Heart right ventricle (tissue), 16 donors: ENCODE data around the gene TRPM3. TPM values are rescaled to one million over a fixed set of nuclear protein-coding genes. Genes with fewer than 3 reads are reported as not detected.

Source experiments
- ATAC-seq, 8 donors: fragments of 200-7000 bp; cut with Tn5 transposase; one replicate each; pipeline ENCODE4 v1.9.1; 2020; ENCODE audit warnings: mild to moderate bottlenecking in 8 of 8, moderate library complexity in 8 of 8, moderate number of reproducible peaks in 1 of 8
- DNase-seq, 2 donors: peaks; one replicate each; pipeline ENCODE4 v3.0.0-alpha.2; 2020
- H3K27ac ChIP-seq, 10 donors: fragments of 200-600 bp; sonication (generic) in 2 of 10; one replicate each; pipeline versions ENCODE4 v1.5.0 to v1.8.0; 2020 to 2022; ENCODE audit warnings: mild to moderate bottlenecking in 3 of 10
- H3K27me3 ChIP-seq, 7 donors: fragments of 200-600 bp; one replicate each; pipeline ENCODE4 v1.8.0; 2021 to 2022; ENCODE audit warnings: mild to moderate bottlenecking in 2 of 7
- H3K36me3 ChIP-seq, 9 donors: fragments of 200-600 bp; sonication (generic) in 1 of 9; one replicate each; pipeline versions ENCODE4 v1.5.0 to v1.8.0; 2020 to 2022; ENCODE audit warnings: mild to moderate bottlenecking in 2 of 9
- H3K4me1 ChIP-seq, 9 donors: fragments of 200-600 bp; sonication (generic) in 1 of 9; one replicate each; pipeline versions ENCODE4 v1.5.0 to v1.8.0; 2020 to 2022; ENCODE audit warnings: mild to moderate bottlenecking in 4 of 9
- H3K4me3 ChIP-seq, 10 donors: fragments of 200-600 bp; sonication (generic) in 2 of 10; one replicate each; pipeline versions ENCODE4 v1.5.0 to v1.8.0; 2020 to 2022; ENCODE audit warnings: mild to moderate bottlenecking in 7 of 10, moderate library complexity in 2 of 10
- H3K9me3 ChIP-seq, 11 donors: fragments of 200-600 bp in 10 of 11; sonication (generic) in 2 of 11; one replicate each; pipeline versions ENCODE4 v1.5.0 to v1.8.0; 2013 to 2022; ENCODE audit warnings: mild to moderate bottlenecking in 2 of 11, control low read depth in 1 of 11, moderate library complexity in 1 of 11
- WGBS, 2 donors: extraction: QIAGEN DNeasy Blood & Tissue Kit; methylation state at CpG; one replicate each; pipeline ENCODE4 v1.1.7; 2013; ENCODE audit warnings: inconsistent platforms in 1 of 2; 5-methylcytosine and 5-hydroxymethylcytosine counted together
- intact Hi-C, 10 donors: fragments of 100-400 bp; cut with DNase I; formaldehyde crosslinking; loops; one replicate each; pipeline versions ENCODE4 v1.11.1 to v1.14.2; 2022
- polyA plus RNA-seq, 2 donors: library from polyadenylated mRNA; stranded (reverse); fragments of 200-250 nt; gene quantifications; one replicate each; pipeline ENCODE4 v1.2.3, GENCODE V29; 2013
- total RNA-seq, 10 donors: library from RNA; stranded (reverse); fragmentation: NEBNext Ultra II Directional in 3 of 10; extraction: Animal tissue kit (Norgen Biotek cat#: 25700) in 3 of 10; gene quantifications; one replicate each; pipeline versions ENCODE4 v1.2.1 to v1.2.4, GENCODE V29; 2021 to 2023
- TF ChIP-seq, protein P1 (sequence below), 9 donors: fragments of 200-600 bp; sonication (generic) in 2 of 9; IDR thresholded peaks; one replicate each; pipeline versions ENCODE4 v1.5.0 to v1.8.0; 2021 to 2022; ENCODE audit warnings: antibody characterized with exemption in 9 of 9, mild to moderate bottlenecking in 5 of 9, moderate library complexity in 1 of 9
- donor health status: Arrhythmogenic right ventricular cardiomyopathy.
- donor health status: ischemic (EF 13 %, LVEDD 7.1; RV severe dilation, severe dysfunction).
- donor health status: healthy with polysubstance abuse.
- donor health status: DM: no; HTN: yes; CAD: no.
- donor health status: DM: no; HTN: no; CAD: no.
- donor health status: ischemic (EF 25% LVEDD 6.9; RV normal size, moderate dysfunction).
- donor health status: ischemic (EF 25% LVEDD 5.7; RV mildly dilated, moderate dysfunction).
- donor health status: healthy.
- donor health status: DM: yes; HTN: yes; CAD: no.
- donor health status: Ischemic cardiomyopathy.
- donor health status: ischemic (EF 35%, LVEDD 5.7; RV mildly dilated, moderate dysfunction).
- donor health status: nonischemic (EF 11% LVEDD 7.7; RV severe dilation, severe dysfunction).
- donor health status: DM: yes; HTN: yes; CAD: no.
- donor health status: PGD.
- donor health status: ischemic (EF 29% LVEDD 5.4; RV normal size, mild dysfunction).
- donor health status: nonischemic (EF 23%, LVEDD 6.1; RV moderate dilation, normal function).

TRPM3 gene
- total and polyA plus RNA-seq, 12 donors: 0.05 to 1.3 (median 0.16) TPM; not detected in 1

DNA sequence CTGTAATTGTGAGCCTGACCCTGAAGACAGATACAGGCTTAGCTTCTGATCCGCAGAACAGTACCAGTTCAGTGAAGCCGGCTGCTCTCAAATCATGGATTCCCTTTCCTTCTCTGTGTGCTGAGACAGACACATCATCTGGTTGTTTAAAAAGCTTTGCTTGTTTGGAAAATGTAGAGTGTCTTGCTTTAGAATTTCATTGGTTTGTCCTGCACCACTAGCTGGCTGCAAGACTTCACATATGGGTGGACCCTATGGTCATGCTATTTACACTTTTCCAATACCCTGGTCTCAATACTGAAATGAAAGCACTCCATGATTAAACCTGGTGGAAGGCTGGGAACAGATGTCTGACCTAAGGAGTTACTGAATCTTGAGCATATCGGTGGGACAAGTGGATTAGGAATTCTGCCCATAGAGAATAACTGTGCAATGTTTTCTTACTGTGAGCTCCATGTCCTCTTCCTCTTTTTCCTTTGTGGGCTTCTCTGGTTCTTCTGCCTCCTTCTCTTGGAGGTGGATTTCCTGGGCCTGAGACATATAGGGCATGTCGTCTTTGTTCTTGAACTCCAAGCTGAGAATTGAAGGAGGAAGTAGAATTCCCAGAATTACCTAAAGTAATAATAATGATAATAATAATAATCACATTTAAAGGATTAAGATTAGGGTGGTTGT lies 505.8 kb downstream of the TRPM3 start:
- peaks cover 7 to 38% (median 27%) of the 10 kb centered on the region in 9 donors for H3K4me1 ChIP-seq
- H3K27ac ChIP-seq: peak overlapping the region in 8 of 10 donors; percentile 45 to 80 (median 68)
- no peaks in the 10 kb centered on the region for H3K27me3 ChIP-seq
- ATAC-seq: peak in 4 of 8 donors; percentile 6 to 49 (median 10)
- intact Hi-C loops: no loop called here
- peak overlapping the region in 1 of 10 donors; percentile 9 for H3K4me3 ChIP-seq
- 34 to 45% methylated on average over 4 of the region's 4 CpGs for WGBS, 2 donors
- TF ChIP-seq, protein P1, sequence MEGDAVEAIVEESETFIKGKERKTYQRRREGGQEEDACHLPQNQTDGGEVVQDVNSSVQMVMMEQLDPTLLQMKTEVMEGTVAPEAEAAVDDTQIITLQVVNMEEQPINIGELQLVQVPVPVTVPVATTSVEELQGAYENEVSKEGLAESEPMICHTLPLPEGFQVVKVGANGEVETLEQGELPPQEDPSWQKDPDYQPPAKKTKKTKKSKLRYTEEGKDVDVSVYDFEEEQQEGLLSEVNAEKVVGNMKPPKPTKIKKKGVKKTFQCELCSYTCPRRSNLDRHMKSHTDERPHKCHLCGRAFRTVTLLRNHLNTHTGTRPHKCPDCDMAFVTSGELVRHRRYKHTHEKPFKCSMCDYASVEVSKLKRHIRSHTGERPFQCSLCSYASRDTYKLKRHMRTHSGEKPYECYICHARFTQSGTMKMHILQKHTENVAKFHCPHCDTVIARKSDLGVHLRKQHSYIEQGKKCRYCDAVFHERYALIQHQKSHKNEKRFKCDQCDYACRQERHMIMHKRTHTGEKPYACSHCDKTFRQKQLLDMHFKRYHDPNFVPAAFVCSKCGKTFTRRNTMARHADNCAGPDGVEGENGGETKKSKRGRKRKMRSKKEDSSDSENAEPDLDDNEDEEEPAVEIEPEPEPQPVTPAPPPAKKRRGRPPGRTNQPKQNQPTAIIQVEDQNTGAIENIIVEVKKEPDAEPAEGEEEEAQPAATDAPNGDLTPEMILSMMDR (IDR thresholded peaks at IDR 0.05): no peak
- DNase-seq: no peak
- no peaks in the 10 kb centered on the region for H3K9me3 ChIP-seq
- no peaks in the 10 kb centered on the region for H3K36me3 ChIP-seq

DNA sequence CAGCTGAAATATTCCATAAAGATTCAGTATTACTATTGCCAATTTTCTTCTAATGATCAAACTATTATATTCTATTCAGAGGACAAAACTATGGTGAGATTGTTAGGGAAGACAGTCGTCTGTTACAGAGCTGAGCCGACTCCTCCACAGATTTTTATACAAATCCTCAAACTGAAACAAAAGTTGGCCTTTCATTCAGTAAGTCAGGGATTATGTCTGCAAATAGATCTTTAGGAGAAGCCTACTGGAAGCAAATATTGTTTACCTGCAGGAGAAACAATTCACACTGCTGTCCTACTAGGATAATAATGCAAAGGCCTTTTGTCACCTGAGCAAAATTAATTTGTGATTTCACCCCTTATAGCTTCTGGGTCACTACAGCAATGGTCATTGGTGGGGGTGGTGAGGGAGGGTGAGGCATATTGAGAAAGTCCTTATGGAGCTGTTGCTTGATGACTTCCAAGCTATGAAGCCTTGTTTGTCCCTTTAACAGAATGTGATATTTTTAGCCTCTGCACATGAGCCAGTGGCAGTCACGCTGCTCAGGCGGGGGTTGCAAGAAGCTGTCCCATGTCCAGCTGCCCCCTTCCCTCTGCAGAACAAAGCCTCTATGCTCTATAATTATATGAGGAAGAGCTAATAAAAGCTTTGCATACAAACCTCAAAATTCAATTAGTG lies 506.5 kb downstream of the TRPM3 start:
- Histone ChIP-seq H3K4me3 (peak overlapping the region in 1 of 10 donors; percentile 9), H3K27ac (peak overlapping the region in 9 of 10 donors; percentile 45 to 80 (median 67)), H3K9me3 (no peaks in the 10 kb centered on the region), H3K36me3 (no peaks in the 10 kb centered on the region), H3K27me3 (no peaks in the 10 kb centered on the region), H3K4me1 (peaks cover 7 to 42% (median 27%) of the 10 kb centered on the region in 9 donors)
- WGBS, 2 donors: 41 to 44% methylated on average over 4 of the region's 4 CpGs
- TF ChIP-seq, protein P1 (IDR thresholded peaks at IDR 0.05): no peak
- peak; percentile 68 to 91 (median 80) for ATAC-seq
- DNase-seq: peak; percentile 36 to 49
- intact Hi-C loops: no loop called here

GRCh38 chr9:70613024-70613768 lies 508.2 kb downstream of the TRPM3 start:
- DNase-seq (no peak), ATAC-seq (no peak)
- H3K9me3 ChIP-seq: no peaks in the 10 kb centered on the region
- 66 to 75% methylated on average over 4 of the region's 4 CpGs for WGBS, 2 donors
- H3K27me3 ChIP-seq: no peaks in the 10 kb centered on the region
- TF ChIP-seq, protein P1 (IDR thresholded peaks at IDR 0.05): no peak
- H3K4me3 ChIP-seq: no peak overlapping the region
- H3K27ac ChIP-seq: peak overlapping the region in 1 of 10 donors; percentile 8
- H3K4me1 ChIP-seq: peaks cover 18 to 54% (median 34%) of the 10 kb centered on the region in 9 donors
- H3K36me3 ChIP-seq: no peaks in the 10 kb centered on the region
- intact Hi-C loops: no loop called here

GRCh38 chr9:70610287-70610644 lies 511.2 kb downstream of the TRPM3 start:
- Histone ChIP-seq H3K4me3 (no peak overlapping the region), H3K27ac (peak overlapping the region in 2 of 10 donors; percentile 4 to 63), H3K9me3 (no peaks in the 10 kb centered on the region), H3K4me1 (peaks cover 12 to 46% (median 33%) of the 10 kb centered on the region in 9 donors), H3K36me3 (no peaks in the 10 kb centered on the region), H3K27me3 (no peaks in the 10 kb centered on the region)
- intact Hi-C loops: no loop called here
- DNase-seq (no peak), ATAC-seq (no peak)
- TF ChIP-seq, protein P1 (IDR thresholded peaks at IDR 0.05): no peak
- 92 to 96% methylated on average over 5 of the region's 5 CpGs for WGBS, 2 donors
